NB4 (cell line): ENCODE results near the gene HECTD3.

Experiments used
- CTCF ChIP-seq: IDR thresholded peaks from one replicate; pipeline ENCODE4 v1.5.1; 2012; ENCODE audit warnings: low read depth, low read length
- MYC ChIP-seq: IDR thresholded peaks from 2 replicates; pipeline ENCODE4 v1.6.1; 2011; ENCODE audit warnings: low read depth, low read length
- POLR2A ChIP-seq: IDR thresholded peaks from 2 replicates; pipeline ENCODE4 v1.6.1; 2011; ENCODE audit warnings: mild to moderate bottlenecking; ENCODE audit not compliant: insufficient read length; ENCODE audit errors: extremely low read depth
- TF ChIP-seq, protein P1 (sequence below): IDR thresholded peaks from 2 replicates; pipeline ENCODE4 v1.6.1; 2011; ENCODE audit warnings: low read depth, low read length

GRCh38 chr1:44985747-44986359 is 25.3 kb downstream of the HECTD3 start:
- no peak for TF ChIP-seq CTCF
- TF ChIP-seq POLR2A: no peak
- TF ChIP-seq, protein P1, sequence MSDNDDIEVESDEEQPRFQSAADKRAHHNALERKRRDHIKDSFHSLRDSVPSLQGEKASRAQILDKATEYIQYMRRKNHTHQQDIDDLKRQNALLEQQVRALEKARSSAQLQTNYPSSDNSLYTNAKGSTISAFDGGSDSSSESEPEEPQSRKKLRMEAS: no peak
- TF ChIP-seq MYC: no peak
